OCI-LY1 (cell line): ENCODE measurements around the gene TMEM185B.

Experiments
- H2AFZ ChIP-seq: fragments of 200-600 bp; sonication (generic), shearing (Covaris generic); 2 replicates; pipeline ENCODE4 v1.6.0; 2014; ENCODE audit warnings: antibody characterized with exemption, mild to moderate bottlenecking, low read length
- H3F3A ChIP-seq: fragments of 200-600 bp; sonication (generic), shearing (Covaris generic); 2 replicates; pipeline ENCODE4 v1.6.0; 2014; ENCODE audit warnings: mild to moderate bottlenecking, antibody characterized with exemption, low read length, moderate library complexity; ENCODE audit not compliant: insufficient read depth
- H3K27ac ChIP-seq: fragments of 200-600 bp; sonication (generic); 2 replicates; pipeline ENCODE4 v1.5.1; 2014; ENCODE audit warnings: low read length, mixed run types, mild to moderate bottlenecking, low read depth; ENCODE audit not compliant: poor library complexity, severe bottlenecking
- H3K27me3 ChIP-seq: fragments of 200-600 bp; sonication (generic); 2 replicates; pipeline ENCODE4 v1.6.0; 2014; ENCODE audit warnings: antibody characterized with exemption, mild to moderate bottlenecking, low read length, moderate library complexity; ENCODE audit not compliant: insufficient read depth
- H3K36me3 ChIP-seq: fragments of 200-600 bp; sonication (generic); 2 replicates; pipeline ENCODE4 v1.6.1; 2014; ENCODE audit warnings: mild to moderate bottlenecking, antibody characterized with exemption, low read length, moderate library complexity, mixed read lengths; ENCODE audit not compliant: insufficient read depth
- H3K4me1 ChIP-seq: fragments of 200-600 bp; sonication (generic); 2 replicates; pipeline ENCODE4 v1.5.1; 2014; ENCODE audit warnings: mild to moderate bottlenecking, low read length, moderate library complexity; ENCODE audit not compliant: insufficient read depth, severe bottlenecking
- H3K4me2 ChIP-seq: fragments of 200-600 bp; sonication (generic), shearing (Covaris generic); 2 replicates; pipeline ENCODE4 v1.6.1; 2014; ENCODE audit warnings: low read length
- H3K4me3 ChIP-seq: fragments of 200-600 bp; sonication (generic); 2 replicates; pipeline ENCODE4 v1.5.1; 2014; ENCODE audit warnings: low read length, low read depth, mild to moderate bottlenecking, mixed read lengths; ENCODE audit not compliant: poor library complexity, severe bottlenecking
- H3K79me2 ChIP-seq: fragments of 200-600 bp; shearing (Covaris generic); 2 replicates; pipeline ENCODE4 v1.6.1; 2016; ENCODE audit warnings: mixed run types, low read length, mixed read lengths; ENCODE audit not compliant: insufficient read depth
- H3K9ac ChIP-seq: fragments of 200-600 bp; sonication (generic), shearing (Covaris generic); 2 replicates; pipeline ENCODE4 v1.6.1; 2014; ENCODE audit warnings: mild to moderate bottlenecking, low read length, mixed read lengths
- H3K9me2 ChIP-seq: fragments of 200-600 bp; sonication (generic), shearing (Covaris generic); 2 replicates; pipeline ENCODE4 v1.6.1; 2014; ENCODE audit warnings: low read depth, mild to moderate bottlenecking, low read length, mixed read lengths
- H3K9me3 ChIP-seq: fragments of 200-600 bp; shearing (Covaris generic); 2 replicates; pipeline ENCODE4 v1.6.1; 2014; ENCODE audit warnings: low read length, mixed read lengths
- H4K20me1 ChIP-seq: fragments of 200-600 bp; sonication (generic), shearing (Covaris generic); 2 replicates; pipeline ENCODE4 v1.6.0; 2016; ENCODE audit warnings: mild to moderate bottlenecking, low read length; ENCODE audit not compliant: insufficient read depth
- EZH2 ChIP-seq: fragments of 200-600 bp; sonication (generic), shearing (Covaris generic); IDR thresholded peaks from 2 replicates; pipeline ENCODE4 v1.8.0; 2017; ENCODE audit warnings: borderline replicate concordance, mixed run types, mild to moderate bottlenecking, antibody characterized with exemption, low read length, moderate library complexity, mixed read lengths
- TF ChIP-seq, protein P1 (sequence below): fragments of 200-600 bp; sonication (generic), shearing (Covaris generic); IDR thresholded peaks from 2 replicates; pipeline ENCODE4 v1.5.1; 2017; ENCODE audit warnings: mild to moderate bottlenecking, antibody characterized with exemption, low read length, moderate library complexity, mixed read lengths

The TMEM185B gene

GRCh38 chr2:120253021-120253882 is 30.1 kb upstream of the TMEM185B start:
- peak overlapping the region; percentile 84 for H3K4me2 ChIP-seq
- no peaks in the 10 kb centered on the region for H3K9me3 ChIP-seq
- no peak overlapping the region for H2AFZ ChIP-seq
- H3K4me1 ChIP-seq = peaks cover 19% of the 10 kb centered on the region
- H4K20me1 ChIP-seq = no peaks in the 10 kb centered on the region
- H3K9me2 ChIP-seq = no peaks in the 10 kb centered on the region
- H3K4me3 ChIP-seq = peak overlapping the region; percentile 79
- H3K36me3 ChIP-seq = no peaks in the 10 kb centered on the region
- peak overlapping the region; percentile 67 for H3K9ac ChIP-seq
- TF ChIP-seq EZH2 = no peak
- TF ChIP-seq, protein P1, sequence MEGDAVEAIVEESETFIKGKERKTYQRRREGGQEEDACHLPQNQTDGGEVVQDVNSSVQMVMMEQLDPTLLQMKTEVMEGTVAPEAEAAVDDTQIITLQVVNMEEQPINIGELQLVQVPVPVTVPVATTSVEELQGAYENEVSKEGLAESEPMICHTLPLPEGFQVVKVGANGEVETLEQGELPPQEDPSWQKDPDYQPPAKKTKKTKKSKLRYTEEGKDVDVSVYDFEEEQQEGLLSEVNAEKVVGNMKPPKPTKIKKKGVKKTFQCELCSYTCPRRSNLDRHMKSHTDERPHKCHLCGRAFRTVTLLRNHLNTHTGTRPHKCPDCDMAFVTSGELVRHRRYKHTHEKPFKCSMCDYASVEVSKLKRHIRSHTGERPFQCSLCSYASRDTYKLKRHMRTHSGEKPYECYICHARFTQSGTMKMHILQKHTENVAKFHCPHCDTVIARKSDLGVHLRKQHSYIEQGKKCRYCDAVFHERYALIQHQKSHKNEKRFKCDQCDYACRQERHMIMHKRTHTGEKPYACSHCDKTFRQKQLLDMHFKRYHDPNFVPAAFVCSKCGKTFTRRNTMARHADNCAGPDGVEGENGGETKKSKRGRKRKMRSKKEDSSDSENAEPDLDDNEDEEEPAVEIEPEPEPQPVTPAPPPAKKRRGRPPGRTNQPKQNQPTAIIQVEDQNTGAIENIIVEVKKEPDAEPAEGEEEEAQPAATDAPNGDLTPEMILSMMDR = peak; percentile 9; the same call in 1 of the 2 replicates
- no peaks in the 10 kb centered on the region; the same call in 1 of the 2 replicates for H3K27me3 ChIP-seq
- H3F3A ChIP-seq = no peaks in the 10 kb centered on the region
- no peak overlapping the region for H3K27ac ChIP-seq
- H3K79me2 ChIP-seq = no peaks in the 10 kb centered on the region

DNA sequence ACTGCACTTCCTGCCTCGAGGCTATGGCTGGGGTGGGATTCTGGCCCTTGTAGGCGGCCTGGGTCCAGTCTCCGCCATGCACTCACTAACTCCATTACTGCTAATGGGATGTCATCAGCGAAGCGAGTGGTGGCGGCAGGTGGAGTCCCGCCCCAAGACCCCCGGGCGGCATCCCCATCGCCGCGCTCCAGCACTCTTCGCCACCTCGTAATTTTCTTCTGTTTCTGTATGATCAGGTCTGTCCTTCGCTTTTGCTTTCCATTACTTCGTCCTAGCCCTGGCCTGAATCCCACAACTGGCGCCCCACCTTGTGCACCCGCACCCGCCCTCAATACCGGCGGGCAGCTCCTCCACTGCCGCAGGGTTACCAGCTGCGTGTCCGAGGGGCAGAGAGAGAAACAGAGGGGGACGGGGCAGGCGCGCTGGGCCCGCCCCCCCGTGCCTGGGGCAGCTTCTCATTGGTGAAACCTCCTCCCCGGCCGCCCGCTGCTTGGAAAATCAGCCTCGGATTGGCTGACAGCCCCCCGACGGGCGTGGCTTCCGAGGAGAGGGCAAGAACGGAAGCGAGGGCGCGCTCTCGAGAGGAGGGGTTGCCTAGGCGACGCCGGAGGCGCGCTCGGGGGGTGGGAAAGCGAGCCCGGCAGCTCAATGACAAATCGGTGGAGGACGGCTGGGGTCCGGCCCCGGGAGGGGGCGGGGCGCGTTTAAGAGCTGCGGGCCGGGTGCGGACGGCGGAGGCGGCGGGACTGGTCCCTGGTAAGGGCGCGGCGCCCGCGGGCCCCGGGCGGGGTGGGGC is 29.2 kb upstream of the TMEM185B start, which contains the start of gene RALB:
TSS of gene RALB (plus strand) at position 628 of the 796 bp plus-strand sequence. CDS start 25,813 bp downstream, outside the sequence.
- Histone ChIP-seq H3K4me2 (peak within 1 kb of the TSS; percentile 84), H3K36me3 (no peaks in the 10 kb centered on the region), H3K27me3 (no peaks in the 10 kb centered on the region; the same call in 1 of the 2 replicates), H3F3A (no peaks in the 10 kb centered on the region), H3K4me1 (peaks cover 19% of the 10 kb centered on the region), H2AFZ (no peak within 1 kb of the TSS), H3K9me2 (no peaks in the 10 kb centered on the region), H3K27ac (no peak within 1 kb of the TSS), H4K20me1 (no peaks in the 10 kb centered on the region), H3K4me3 (peak within 1 kb of the TSS; percentile 79), H3K9me3 (no peaks in the 10 kb centered on the region), H3K79me2 (no peaks in the 10 kb centered on the region), H3K9ac (peak within 1 kb of the TSS; percentile 67)
- no peak for TF ChIP-seq EZH2
- TF ChIP-seq, protein P1 = no peak

- Histone ChIP-seq H3K27me3 (no peaks in the 10 kb centered on the region; the same call in 1 of the 2 replicates), H3K9me3 (no peaks in the 10 kb centered on the region), H3K9ac (peak overlapping the region; percentile 55; the same call in 1 of the 2 replicates), H3K9me2 (no peaks in the 10 kb centered on the region), H3K4me3 (peak overlapping the region; percentile 79), H3K79me2 (no peaks in the 10 kb centered on the region), H3K4me1 (peaks cover 19% of the 10 kb centered on the region), H2AFZ (no peak overlapping the region), H3K36me3 (no peaks in the 10 kb centered on the region), H3F3A (no peaks in the 10 kb centered on the region), H3K27ac (no peak overlapping the region), H3K4me2 (peak overlapping the region; percentile 84), H4K20me1 (no peaks in the 10 kb centered on the region)
- TF ChIP-seq, protein P1 = no peak
- TF ChIP-seq EZH2 = no peak
These were observed 28.7 kb upstream of the TMEM185B start for GRCh38 chr2:120251880-120252224.
